Breast epithelium (tissue), 4 donors: ENCODE data around the gene SCN2A. TPM values are rescaled to one million over a fixed set of nuclear protein-coding genes. Genes with fewer than 3 reads are reported as not detected.

Experiments
- DNase-seq, 2 donors: peaks; one replicate each; pipeline ENCODE4 v3.0.0-alpha.2; 2019; ENCODE audit warnings: low spot score in 2 of 2
- H3K27ac ChIP-seq, 2 donors: fragments of 200-600 bp; sonication (generic) in 1 of 2; one replicate each; pipeline ENCODE4 v1.5.1; 2016 to 2019; ENCODE audit warnings: mild to moderate bottlenecking in 1 of 2
- H3K27me3 ChIP-seq, 2 donors: fragments of 200-600 bp; sonication (generic) in 1 of 2; one replicate each; pipeline versions ENCODE4 v1.5.1 to v1.6.0; 2017 to 2019; ENCODE audit warnings: control low read depth in 1 of 2, mild to moderate bottlenecking in 1 of 2
- H3K36me3 ChIP-seq: fragments of 200-600 bp; one replicate; pipeline ENCODE4 v1.5.1; 2019
- H3K4me1 ChIP-seq, 2 donors: fragments of 200-600 bp; sonication (generic); one replicate each; pipeline ENCODE4 v1.5.1; 2016 to 2019; ENCODE audit warnings: control low read depth in 1 of 2
- H3K4me3 ChIP-seq, 3 donors: fragments of 200-600 bp; sonication (generic); 1 replicate in 2 of 3; 2 replicates in 1 of 3; pipeline ENCODE4 v1.5.1; 2016 to 2019; ENCODE audit warnings: mild to moderate bottlenecking in 3 of 3, moderate library complexity in 2 of 3
- H3K9me3 ChIP-seq, 2 donors: fragments of 200-600 bp; sonication (generic) in 1 of 2; one replicate each; pipeline ENCODE4 v1.5.1; 2016 to 2019; ENCODE audit warnings: control low read depth in 1 of 2
- POLR2A ChIP-seq: fragments of 450-650 bp; IDR thresholded peaks from one replicate; pipeline ENCODE4 v1.6.1; 2016; ENCODE audit warnings: antibody characterized with exemption, mild to moderate bottlenecking, moderate library complexity
- POLR2AphosphoS5 ChIP-seq, 3 donors: sonication (generic); formaldehyde crosslinking; IDR thresholded peaks; one replicate each; pipeline ENCODE4 v1.6.1; 2017; ENCODE audit warnings: antibody characterized with exemption in 3 of 3
- intact Hi-C: fragments of 100-400 bp; cut with DNase I; formaldehyde crosslinking; loops from one replicate; pipeline ENCODE4 v1.15.1; 2023; ENCODE audit warnings: low total_unique reads
- total RNA-seq, 3 donors: library from RNA; depleted of rRNA; stranded (reverse); fragments of >200 nt; gene quantifications; one replicate each; pipeline ENCODE4 v1.1.0, GENCODE V29; 2016
- TF ChIP-seq, protein P1 (sequence below), 3 donors: fragments of 450-650 bp; IDR thresholded peaks; one replicate each; pipeline ENCODE4 v1.5.1; 2016 to 2017; ENCODE audit warnings: antibody characterized with exemption in 3 of 3, mild to moderate bottlenecking in 3 of 3, moderate library complexity in 3 of 3

SCN2A gene
- total RNA-seq, 3 donors from 2014 or later = 0.16 to 2.2 (median 2.0) TPM

DNA sequence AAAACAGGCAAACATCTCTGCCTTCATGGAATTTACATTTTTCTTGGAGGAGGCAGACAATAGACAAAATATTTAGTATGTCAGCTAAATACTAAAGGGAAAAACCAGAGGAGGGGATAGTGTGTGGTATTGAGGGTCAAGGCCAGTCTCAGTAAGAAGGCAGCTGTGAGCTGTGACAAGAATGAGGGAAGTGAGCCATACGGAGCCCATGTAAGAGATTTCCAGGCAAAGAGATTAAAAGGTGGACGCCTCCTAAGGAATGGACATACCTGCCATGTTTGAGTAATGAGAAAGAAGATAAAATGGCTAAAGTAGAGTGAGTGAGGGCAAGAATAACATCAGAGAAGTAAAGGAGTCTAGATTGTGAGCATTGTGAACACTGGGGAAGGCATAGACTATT, 2.2 kb upstream of the SCN2A start:
- no peak overlapping the region for H3K4me3 ChIP-seq
- no peaks in the 10 kb centered on the region for H3K27me3 ChIP-seq
- TF ChIP-seq POLR2A = no peak
- no peak for TF ChIP-seq POLR2AphosphoS5 (IDR thresholded peaks at IDR 0.05)
- no peak for DNase-seq
- no peaks in the 10 kb centered on the region for H3K36me3 ChIP-seq
- no peak overlapping the region for H3K27ac ChIP-seq
- H3K4me1 ChIP-seq = no peaks in the 10 kb centered on the region
- no peaks in the 10 kb centered on the region for H3K9me3 ChIP-seq
- intact Hi-C loops = no loop called here

DNA sequence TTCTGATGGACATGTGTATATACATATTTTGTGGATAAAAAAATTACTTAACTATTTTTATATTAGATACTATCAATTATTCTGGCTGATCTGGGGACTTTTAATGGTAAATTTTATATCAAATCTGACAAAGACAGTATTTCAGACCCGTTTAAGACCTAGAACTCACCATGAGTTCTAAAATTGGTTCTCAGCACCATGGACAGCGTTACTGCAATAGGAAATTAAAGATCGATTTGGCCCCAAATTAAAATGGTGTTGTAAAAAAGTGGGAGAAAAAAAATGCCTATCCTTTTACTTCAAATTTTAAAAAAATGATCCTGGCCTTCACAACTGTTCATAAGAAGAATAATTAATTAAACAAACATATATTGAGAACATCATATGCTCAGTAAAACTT, 919 bp upstream of the SCN2A start:
- intact Hi-C loops = no loop called here
- Histone ChIP-seq H3K4me1 (no peaks in the 10 kb centered on the region), H3K36me3 (no peaks in the 10 kb centered on the region), H3K9me3 (no peaks in the 10 kb centered on the region), H3K27ac (no peak overlapping the region), H3K4me3 (no peak overlapping the region), H3K27me3 (no peaks in the 10 kb centered on the region)
- TF ChIP-seq POLR2A = no peak
- TF ChIP-seq, protein P1, sequence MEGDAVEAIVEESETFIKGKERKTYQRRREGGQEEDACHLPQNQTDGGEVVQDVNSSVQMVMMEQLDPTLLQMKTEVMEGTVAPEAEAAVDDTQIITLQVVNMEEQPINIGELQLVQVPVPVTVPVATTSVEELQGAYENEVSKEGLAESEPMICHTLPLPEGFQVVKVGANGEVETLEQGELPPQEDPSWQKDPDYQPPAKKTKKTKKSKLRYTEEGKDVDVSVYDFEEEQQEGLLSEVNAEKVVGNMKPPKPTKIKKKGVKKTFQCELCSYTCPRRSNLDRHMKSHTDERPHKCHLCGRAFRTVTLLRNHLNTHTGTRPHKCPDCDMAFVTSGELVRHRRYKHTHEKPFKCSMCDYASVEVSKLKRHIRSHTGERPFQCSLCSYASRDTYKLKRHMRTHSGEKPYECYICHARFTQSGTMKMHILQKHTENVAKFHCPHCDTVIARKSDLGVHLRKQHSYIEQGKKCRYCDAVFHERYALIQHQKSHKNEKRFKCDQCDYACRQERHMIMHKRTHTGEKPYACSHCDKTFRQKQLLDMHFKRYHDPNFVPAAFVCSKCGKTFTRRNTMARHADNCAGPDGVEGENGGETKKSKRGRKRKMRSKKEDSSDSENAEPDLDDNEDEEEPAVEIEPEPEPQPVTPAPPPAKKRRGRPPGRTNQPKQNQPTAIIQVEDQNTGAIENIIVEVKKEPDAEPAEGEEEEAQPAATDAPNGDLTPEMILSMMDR (IDR thresholded peaks at IDR 0.05) = no peak
- no peak for TF ChIP-seq POLR2AphosphoS5 (IDR thresholded peaks at IDR 0.05)
- DNase-seq = no peak

DNA sequence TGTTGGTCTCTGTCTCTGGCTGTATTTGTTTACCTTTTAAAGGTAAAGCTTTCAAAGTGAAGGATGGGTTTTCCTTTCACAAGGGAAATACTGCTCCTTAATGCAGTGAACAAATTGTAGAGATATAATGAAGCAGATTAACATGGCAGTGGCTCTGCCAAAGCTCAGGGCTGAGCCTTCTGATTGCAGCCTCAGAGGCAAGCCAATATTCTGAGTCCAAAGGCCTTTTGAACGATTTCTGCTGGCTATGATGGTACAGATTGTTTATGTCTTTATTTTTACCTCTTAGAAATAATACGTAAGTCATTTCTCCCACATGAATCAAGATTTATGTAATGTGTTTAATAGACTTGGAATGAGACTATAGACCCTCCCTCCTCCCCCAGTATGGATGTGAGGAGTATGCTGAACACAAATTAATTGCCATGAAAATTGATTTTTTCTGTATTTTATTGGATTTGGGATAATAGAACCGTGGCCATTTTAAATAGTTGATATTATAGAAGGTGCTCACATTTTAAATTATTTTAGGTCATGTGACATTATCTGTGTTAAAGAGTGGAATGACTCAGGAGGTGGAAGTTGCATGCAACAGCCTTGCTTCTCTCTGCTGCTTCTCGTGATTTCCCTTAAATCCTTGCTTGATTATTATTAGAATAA, 772 bp downstream of the SCN2A start:
- H3K27me3 ChIP-seq = no peaks in the 10 kb centered on the region
- H3K36me3 ChIP-seq = no peaks in the 10 kb centered on the region
- intact Hi-C loops = no loop called here
- H3K9me3 ChIP-seq = no peaks in the 10 kb centered on the region
- no peaks in the 10 kb centered on the region for H3K4me1 ChIP-seq
- no peak for TF ChIP-seq POLR2A
- TF ChIP-seq, protein P1 (IDR thresholded peaks at IDR 0.05) = no peak
- TF ChIP-seq POLR2AphosphoS5 (IDR thresholded peaks at IDR 0.05) = no peak
- no peak overlapping the region for H3K4me3 ChIP-seq
- no peak for DNase-seq
- H3K27ac ChIP-seq = no peak overlapping the region

DNA sequence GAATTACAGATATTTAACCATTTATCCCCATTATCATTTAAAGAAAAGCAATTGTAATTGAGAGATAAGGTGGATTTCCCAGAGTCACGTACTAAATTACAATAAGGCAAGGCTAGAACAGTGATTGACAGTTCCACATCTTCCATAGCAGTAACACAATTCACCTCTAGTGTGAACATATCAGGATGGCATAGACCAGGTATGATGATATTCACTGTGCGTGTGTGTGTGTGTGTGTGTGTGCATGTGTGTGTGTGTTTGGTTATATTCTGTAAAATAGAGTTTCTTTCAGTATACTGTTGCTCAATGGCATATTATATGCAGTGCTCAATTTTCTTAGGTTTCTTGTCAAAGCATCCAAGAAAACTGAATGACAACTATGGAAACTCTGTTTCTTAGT, 1.7 kb downstream of the SCN2A start:
- intact Hi-C loops = no loop called here
- Histone ChIP-seq H3K36me3 (no peaks in the 10 kb centered on the region), H3K27ac (no peak overlapping the region), H3K4me3 (no peak overlapping the region), H3K27me3 (no peaks in the 10 kb centered on the region), H3K9me3 (no peaks in the 10 kb centered on the region), H3K4me1 (no peaks in the 10 kb centered on the region)
- TF ChIP-seq POLR2A (no peak), POLR2AphosphoS5 (IDR thresholded peaks at IDR 0.05) (no peak)
- TF ChIP-seq, protein P1 (IDR thresholded peaks at IDR 0.05) = no peak
- no peak for DNase-seq

DNA sequence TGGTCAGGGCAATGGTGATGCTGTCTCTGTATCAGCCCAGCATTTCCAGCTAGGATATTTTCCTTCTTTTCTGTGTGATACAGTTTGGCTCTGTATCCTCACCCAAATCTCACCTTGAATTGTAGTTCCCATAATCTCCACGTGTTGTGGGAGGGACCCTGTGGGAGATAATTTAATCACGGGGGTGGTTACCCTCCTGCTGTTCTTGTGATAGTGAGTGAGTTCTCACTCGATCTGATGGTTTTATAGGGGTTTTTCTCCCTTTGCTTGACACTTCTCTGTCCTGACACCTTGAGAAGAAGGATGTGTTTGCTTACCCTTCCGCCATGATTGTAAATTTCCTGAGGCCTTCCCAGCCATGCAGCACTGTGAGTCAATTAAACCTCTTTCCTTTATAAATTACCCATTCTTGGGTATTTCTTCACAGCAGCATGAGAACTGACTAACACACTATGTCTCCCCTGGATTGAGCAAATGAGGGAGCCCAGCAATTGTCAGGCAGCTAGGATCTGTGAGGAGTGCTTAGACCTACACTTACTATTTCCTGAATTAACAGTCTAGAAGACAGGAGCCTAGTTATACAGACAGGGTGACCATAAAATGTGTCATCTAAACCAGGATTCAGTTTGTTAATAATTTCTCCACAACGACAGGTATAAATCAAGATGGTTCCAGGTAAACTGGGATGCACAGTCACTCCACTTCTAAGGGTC, 6.0 kb downstream of the SCN2A start:
- no peaks in the 10 kb centered on the region for H3K4me1 ChIP-seq
- TF ChIP-seq POLR2AphosphoS5 (IDR thresholded peaks at IDR 0.05) (no peak), POLR2A (no peak)
- TF ChIP-seq, protein P1 (IDR thresholded peaks at IDR 0.05) = no peak
- DNase-seq = no peak
- H3K27ac ChIP-seq = no peak overlapping the region
- H3K9me3 ChIP-seq = no peaks in the 10 kb centered on the region
- intact Hi-C loops = no loop called here
- no peak overlapping the region for H3K4me3 ChIP-seq
- no peaks in the 10 kb centered on the region for H3K36me3 ChIP-seq
- H3K27me3 ChIP-seq = no peaks in the 10 kb centered on the region
